ENCODE data around the gene HABP2. TPM values are rescaled to one million over a fixed set of nuclear protein-coding genes. Genes with fewer than 3 reads are reported as not detected.

Gene HABP2
- total RNA-seq, result not detected

DNA sequence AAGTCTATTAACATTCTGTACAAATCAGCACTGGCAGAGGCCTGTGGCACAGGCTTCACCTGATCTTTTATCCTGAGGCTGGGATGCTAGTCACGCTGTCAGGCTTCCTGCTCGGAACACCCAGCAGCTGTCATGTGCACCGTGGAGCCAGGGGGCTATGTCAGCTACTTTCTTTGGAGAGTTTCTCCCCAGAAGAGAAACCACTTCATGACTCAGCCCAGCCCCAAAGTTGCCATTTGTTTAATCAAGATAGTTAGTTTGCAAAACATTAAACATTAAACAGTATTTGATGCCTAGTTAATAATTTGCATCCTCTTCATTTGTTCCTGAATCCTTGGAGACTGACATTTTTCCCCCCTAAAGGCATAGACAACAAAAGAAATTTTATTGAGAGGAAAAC lies at the start of gene HABP2:
HABP2 (plus strand) TSS at position 353 of the 400 bp plus-strand sequence. CDS start 69 bp downstream, outside the sequence.
- no peak within 1 kb of the TSS for H3K4me3 Mint-ChIP-seq
- no peaks in the 10 kb centered on the region for H3K36me3 Mint-ChIP-seq (ENCODE audit: low read depth)
- H3K27me3 Mint-ChIP-seq, result peaks cover 14% of the 10 kb centered on the region
- POLR2A ChIA-PET, result no interaction called here
- no peak for DNase-seq
- CTCF ChIA-PET, result no interaction called here
- H3K4me1 Mint-ChIP-seq, result peaks cover 14% of the 10 kb centered on the region
- H3K9me3 Mint-ChIP-seq, result no peaks in the 10 kb centered on the region
- H3K27ac Mint-ChIP-seq, result no peak within 1 kb of the TSS

DNA sequence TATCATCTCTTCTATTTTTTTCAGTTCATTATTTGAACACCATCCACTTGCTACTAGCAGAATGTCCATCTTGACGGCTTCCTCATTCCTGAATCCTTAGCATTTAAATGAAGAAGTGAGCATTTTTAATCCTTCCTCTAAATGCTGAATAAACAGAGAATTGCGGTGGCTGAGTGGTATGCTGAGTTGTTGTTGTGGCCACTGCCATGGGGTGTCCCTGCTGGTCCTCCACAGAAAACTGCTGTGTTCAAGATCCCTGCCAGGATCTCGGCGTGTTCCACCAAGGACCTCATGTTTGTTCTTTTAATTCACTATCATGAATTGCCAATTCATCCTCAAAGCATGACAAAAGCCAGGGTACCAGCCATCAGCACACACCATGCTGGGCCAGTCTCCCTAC lies 48.9 kb upstream of the HABP2 start:
- H3K27ac Mint-ChIP-seq, result no peak overlapping the region
- H3K4me3 Mint-ChIP-seq, result no peak overlapping the region
- ChIA-PET POLR2A (no interaction called here), CTCF (interaction anchor here (1.0 kb wide), 1 partner anchor 60 kb away, joined by 4 read pairs; no protein-coding TSS in a partner anchor)
- DNase-seq, result no peak
- no peaks in the 10 kb centered on the region for H3K9me3 Mint-ChIP-seq
- peaks cover 4% of the 10 kb centered on the region for H3K27me3 Mint-ChIP-seq
- H3K36me3 Mint-ChIP-seq (ENCODE audit: low read depth), result no peaks in the 10 kb centered on the region
- H3K4me1 Mint-ChIP-seq, result no peaks in the 10 kb centered on the region

DNA sequence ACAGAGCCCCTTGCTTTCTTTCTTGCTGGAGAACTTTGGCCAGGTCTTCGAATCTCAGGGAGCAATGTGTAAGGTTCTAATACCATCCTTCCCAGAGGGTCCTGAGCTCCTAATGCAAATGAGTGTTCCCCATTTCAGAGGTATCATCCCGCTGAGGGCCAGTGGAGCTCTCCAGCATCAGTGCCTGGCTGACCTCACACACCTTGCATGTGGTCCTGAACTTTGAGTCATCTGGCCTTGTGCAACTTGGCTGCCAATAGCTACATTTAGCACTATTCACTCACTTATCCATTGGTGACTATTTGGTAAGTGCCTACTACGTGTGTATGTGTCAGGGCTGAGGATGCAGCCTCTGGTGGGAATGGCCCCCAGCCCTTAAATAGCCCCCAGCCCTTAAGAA lies 48.4 kb upstream of the HABP2 start:
- Mint-ChIP-seq H3K27me3 (peaks cover 4% of the 10 kb centered on the region), H3K4me1 (no peaks in the 10 kb centered on the region), H3K9me3 (no peaks in the 10 kb centered on the region), H3K4me3 (no peak overlapping the region), H3K36me3 (ENCODE audit: low read depth) (no peaks in the 10 kb centered on the region), H3K27ac (no peak overlapping the region)
- ChIA-PET CTCF (interaction anchor here (1.0 kb wide), 1 partner anchor 59 kb away, joined by 4 read pairs; no protein-coding TSS in a partner anchor), POLR2A (no interaction called here)
- no peak for DNase-seq

DNA sequence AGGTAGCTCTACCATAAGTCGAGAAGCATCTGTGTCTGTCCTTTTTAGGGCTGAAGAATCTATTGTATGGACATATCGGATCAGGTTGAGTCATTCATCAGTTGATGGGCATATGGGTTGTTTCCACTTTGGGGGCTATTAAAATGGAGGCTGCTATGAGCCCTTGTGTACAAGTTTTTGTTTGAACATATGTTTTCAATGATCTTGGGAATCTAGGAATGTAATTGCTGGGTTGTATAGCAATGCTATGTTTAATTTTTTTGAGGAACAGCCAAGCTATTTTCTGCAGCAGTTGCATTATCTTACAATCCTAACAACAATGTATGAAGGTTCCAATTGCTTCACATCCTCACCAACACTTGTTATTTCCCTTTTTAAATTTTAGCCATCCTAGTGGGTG lies 46.4 kb upstream of the HABP2 start:
- DNase-seq, result no peak
- peaks cover 6% of the 10 kb centered on the region for H3K27me3 Mint-ChIP-seq
- no peaks in the 10 kb centered on the region for H3K36me3 Mint-ChIP-seq (ENCODE audit: low read depth)
- H3K9me3 Mint-ChIP-seq, result no peaks in the 10 kb centered on the region
- no peak overlapping the region for H3K4me3 Mint-ChIP-seq
- H3K27ac Mint-ChIP-seq, result no peak overlapping the region
- ChIA-PET CTCF (no interaction called here), POLR2A (no interaction called here)
- H3K4me1 Mint-ChIP-seq, result no peaks in the 10 kb centered on the region

DNA sequence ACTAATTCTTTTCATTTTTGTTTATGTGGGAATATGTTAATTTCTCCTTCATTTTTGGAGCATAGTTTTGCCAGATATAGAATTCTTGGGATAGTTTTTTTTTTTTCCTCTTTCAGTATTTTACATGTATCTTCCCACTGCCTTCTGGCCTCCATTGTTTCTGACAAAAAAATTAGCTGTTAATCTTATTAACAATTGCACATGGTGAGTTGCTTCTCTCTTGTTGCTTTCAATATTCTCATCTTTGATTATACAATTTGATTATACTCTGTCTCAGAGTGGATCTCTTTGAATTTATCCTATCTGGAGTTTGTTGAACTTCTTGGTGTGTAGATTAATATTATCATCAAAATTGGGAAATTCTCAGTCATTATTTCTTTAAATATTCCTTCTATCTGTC lies 41.4 kb upstream of the HABP2 start:
- peaks cover 5% of the 10 kb centered on the region for H3K9me3 Mint-ChIP-seq
- H3K4me3 Mint-ChIP-seq, result no peak overlapping the region
- peaks cover 11% of the 10 kb centered on the region for H3K27me3 Mint-ChIP-seq
- ChIA-PET POLR2A (no interaction called here), CTCF (no interaction called here)
- H3K27ac Mint-ChIP-seq, result no peak overlapping the region
- no peaks in the 10 kb centered on the region for H3K4me1 Mint-ChIP-seq
- H3K36me3 Mint-ChIP-seq (ENCODE audit: low read depth), result no peaks in the 10 kb centered on the region
- no peak for DNase-seq

DNA sequence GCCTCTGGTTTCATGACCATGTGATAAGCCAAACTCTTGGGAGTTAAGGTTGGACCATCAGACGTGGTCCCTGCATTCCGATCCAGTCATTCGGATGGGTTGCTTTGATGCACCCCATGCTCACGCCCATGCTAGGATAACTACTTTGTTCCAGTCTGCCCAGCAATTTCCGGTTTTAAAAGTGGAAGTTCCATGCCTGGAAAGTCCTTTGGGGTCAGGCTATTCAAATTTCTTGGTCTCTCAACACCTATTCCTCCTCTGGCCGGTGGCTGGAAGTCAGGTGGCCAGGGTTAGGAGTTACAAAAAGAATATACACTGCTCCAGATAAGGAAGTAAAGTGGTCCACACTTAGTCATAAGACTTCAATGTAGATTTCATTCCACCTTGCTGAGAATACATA lies 37.7 kb upstream of the HABP2 start:
- H3K27me3 Mint-ChIP-seq, result peaks cover 7% of the 10 kb centered on the region
- H3K9me3 Mint-ChIP-seq, result peaks cover 5% of the 10 kb centered on the region
- POLR2A ChIA-PET, result no interaction called here
- H3K27ac Mint-ChIP-seq, result no peak overlapping the region
- H3K4me3 Mint-ChIP-seq, result no peak overlapping the region
- DNase-seq, result no peak
- no peaks in the 10 kb centered on the region for H3K36me3 Mint-ChIP-seq (ENCODE audit: low read depth)
- no peaks in the 10 kb centered on the region for H3K4me1 Mint-ChIP-seq
- CTCF ChIA-PET, result no interaction called here

DNA sequence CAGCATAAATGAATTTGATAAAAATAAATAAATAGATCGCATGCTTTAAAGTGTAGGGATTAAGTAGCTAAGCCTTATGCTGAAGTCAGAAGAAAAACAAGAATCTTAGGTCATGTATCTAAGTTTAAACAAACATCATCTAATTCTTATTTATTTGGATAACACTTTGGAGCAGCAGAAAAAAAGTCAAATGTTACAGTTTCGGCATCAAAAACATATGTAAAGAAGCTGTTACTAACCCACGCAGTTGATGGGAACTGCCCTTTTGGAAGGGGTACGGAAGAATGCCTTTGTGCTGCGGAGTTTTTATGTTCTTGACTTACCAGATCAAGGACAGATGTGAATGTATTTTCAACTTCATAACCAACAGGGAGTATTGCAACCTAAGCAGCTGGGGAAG lies 37.3 kb upstream of the HABP2 start:
- POLR2A ChIA-PET, result no interaction called here

DNA sequence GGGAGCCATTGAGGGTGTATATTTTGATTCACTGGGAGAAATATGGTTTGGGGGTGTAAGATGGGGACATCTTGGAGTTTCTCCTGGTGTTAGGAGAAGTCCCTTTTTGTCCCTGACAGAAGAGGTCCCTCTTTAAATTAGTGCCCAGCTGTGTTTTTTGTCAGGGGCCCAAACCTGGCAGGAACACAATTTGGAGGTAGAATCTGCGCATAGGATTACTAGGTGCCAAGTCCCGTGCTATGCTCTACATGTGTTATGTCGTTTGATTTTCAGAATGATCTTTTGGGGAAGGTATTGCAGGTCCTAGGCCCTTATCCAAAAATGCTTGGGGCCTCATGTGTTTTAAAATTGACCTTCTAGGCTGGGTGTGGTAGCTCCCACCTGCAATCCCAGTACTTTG lies 36.8 kb upstream of the HABP2 start:
- H3K4me3 Mint-ChIP-seq, result no peak overlapping the region
- H3K27me3 Mint-ChIP-seq, result peaks cover 7% of the 10 kb centered on the region
- H3K4me1 Mint-ChIP-seq, result no peaks in the 10 kb centered on the region
- peaks cover 5% of the 10 kb centered on the region for H3K9me3 Mint-ChIP-seq
- no peak for DNase-seq
- CTCF ChIA-PET, result no interaction called here
- POLR2A ChIA-PET, result no interaction called here
- H3K36me3 Mint-ChIP-seq (ENCODE audit: low read depth), result no peaks in the 10 kb centered on the region
- H3K27ac Mint-ChIP-seq, result no peak overlapping the region

More for the DNA sequence above, 37.3 kb upstream of the HABP2 start:
- CTCF ChIA-PET, result no interaction called here
- Mint-ChIP-seq H3K27me3 (peaks cover 7% of the 10 kb centered on the region), H3K4me1 (no peaks in the 10 kb centered on the region), H3K27ac (no peak overlapping the region), H3K4me3 (no peak overlapping the region), H3K36me3 (ENCODE audit: low read depth) (no peaks in the 10 kb centered on the region), H3K9me3 (peaks cover 5% of the 10 kb centered on the region)
- DNase-seq, result no peak

DNA sequence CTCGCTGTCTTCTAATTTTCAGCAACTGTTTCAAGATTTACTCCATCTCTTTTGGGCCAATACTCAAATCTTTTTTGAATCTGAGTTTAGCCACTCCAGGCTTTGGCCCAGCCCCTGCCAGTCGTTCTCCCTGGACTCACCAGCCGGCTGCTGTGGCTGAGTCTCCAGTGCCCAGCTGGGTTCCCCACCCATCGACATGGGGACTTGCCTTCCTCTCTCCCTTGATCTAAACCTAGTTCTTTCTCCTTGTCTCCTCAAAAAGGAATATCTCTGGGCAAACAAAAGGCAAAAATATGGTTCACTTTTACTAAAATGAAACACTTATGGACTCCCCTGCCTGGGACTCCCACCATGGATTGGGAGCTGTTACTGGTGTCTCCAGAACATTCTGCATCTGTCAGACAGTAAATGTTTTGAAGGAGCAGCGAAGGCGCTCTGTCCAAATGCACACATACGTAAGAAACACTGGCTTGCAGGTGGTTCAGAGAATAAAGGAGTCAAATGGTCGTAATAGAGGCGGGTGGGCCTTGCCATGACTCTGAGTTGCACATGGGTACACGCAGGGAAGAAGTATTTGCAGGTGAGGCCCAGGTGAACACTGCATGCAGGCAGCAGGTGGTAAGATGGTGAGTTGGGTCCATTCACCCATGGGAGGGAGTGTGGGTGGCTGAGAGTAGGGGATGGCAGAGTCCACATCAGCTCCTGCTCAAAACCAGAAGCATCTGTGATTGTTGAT lies 35.5 kb upstream of the HABP2 start:
- peaks cover 2% of the 10 kb centered on the region for H3K27me3 Mint-ChIP-seq
- no peak overlapping the region for H3K4me3 Mint-ChIP-seq
- H3K27ac Mint-ChIP-seq, result no peak overlapping the region
- ChIA-PET POLR2A (no interaction called here), CTCF (no interaction called here)
- DNase-seq, result no peak
- H3K9me3 Mint-ChIP-seq, result peaks cover 1% of the 10 kb centered on the region
- H3K4me1 Mint-ChIP-seq, result no peaks in the 10 kb centered on the region
- no peaks in the 10 kb centered on the region for H3K36me3 Mint-ChIP-seq (ENCODE audit: low read depth)

DNA sequence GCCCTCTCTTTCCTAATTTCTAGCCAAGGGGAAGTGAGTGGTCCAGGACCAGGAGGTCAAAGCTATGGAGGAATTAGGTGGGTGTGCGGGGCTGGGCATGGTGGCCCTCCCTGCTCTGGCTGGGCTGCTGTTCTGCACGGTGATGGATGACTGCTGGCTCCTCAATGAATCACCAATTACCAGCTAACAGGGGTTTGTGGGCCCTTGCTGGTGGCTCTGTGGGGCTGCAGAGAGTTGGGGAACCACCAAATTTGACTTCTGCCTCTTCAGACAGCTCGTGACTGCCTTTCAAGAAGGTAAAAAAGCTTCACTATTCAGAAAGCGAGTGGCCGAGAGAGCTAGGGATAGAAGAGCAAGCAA lies 35.0 kb upstream of the HABP2 start:
- no peak overlapping the region for H3K4me3 Mint-ChIP-seq
- no peaks in the 10 kb centered on the region for H3K36me3 Mint-ChIP-seq (ENCODE audit: low read depth)
- DNase-seq, result no peak
- H3K27ac Mint-ChIP-seq, result no peak overlapping the region
- ChIA-PET CTCF (no interaction called here), POLR2A (no interaction called here)
- peaks cover under 1% of the 10 kb centered on the region for H3K9me3 Mint-ChIP-seq
- H3K27me3 Mint-ChIP-seq, result peaks cover 2% of the 10 kb centered on the region
- no peaks in the 10 kb centered on the region for H3K4me1 Mint-ChIP-seq

DNA sequence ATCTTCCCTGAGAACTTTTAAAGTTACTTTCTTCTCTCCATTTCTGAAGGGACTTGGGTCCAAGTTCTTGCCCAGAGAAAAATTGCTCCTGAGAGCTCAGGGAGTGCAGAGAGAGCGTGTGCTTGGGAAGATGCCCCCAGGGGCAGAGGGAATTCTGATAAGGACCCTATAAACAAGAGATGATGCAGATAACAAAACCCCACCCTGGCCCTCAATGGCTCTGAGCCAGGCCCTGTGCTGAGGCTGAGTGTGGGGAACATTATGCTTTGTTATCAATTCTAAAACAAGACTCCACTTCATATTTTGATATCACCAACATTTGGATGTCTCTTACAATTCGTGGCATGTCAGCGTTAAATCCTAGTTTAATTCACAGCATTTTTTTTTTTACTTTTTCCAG lies 34.4 kb upstream of the HABP2 start:
- no peak overlapping the region for H3K4me3 Mint-ChIP-seq
- ChIA-PET CTCF (no interaction called here), POLR2A (no interaction called here)

DNA sequence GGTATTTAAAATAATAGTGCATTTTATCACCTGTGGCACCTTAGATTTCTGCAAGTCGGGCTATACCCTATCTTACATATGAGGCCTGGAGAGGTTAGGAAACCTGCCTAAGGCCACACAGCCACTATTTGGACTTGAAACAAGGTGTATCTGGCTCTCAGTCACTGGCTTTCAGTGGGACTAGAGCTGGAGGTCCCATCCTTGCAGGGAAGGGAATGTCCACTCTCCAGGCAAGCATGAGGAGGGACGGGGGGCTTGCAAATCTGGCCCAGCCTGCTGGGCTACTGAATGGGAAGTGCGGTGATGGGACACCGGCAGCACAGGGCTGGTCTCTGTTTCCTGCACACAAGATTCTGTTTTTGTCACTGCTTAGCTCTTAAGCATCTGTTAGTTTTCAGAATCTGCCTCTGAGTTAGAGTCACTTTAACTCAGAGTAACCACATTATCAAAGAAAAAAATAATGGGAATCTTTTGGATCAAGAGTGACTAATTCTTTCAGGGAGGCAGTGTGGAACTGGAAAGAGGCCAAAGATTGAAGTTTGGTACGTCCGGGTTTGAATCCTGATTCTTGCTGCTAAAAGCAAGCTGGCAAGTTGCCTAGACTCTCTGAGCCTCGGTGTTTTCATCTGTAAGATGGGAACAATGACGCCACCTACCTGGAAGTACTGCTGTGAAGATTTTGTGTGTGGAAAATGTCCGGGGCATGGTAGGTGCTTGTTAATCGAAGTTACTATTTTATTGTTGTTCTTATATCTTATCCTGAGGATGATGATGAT lies 33.8 kb upstream of the HABP2 start:
- Mint-ChIP-seq H3K27ac (no peak overlapping the region), H3K27me3 (no peaks in the 10 kb centered on the region), H3K36me3 (ENCODE audit: low read depth) (no peaks in the 10 kb centered on the region), H3K9me3 (no peaks in the 10 kb centered on the region), H3K4me1 (no peaks in the 10 kb centered on the region), H3K4me3 (no peak overlapping the region)
- CTCF ChIA-PET, result no interaction called here
- DNase-seq, result no peak
- POLR2A ChIA-PET, result no interaction called here

More for the DNA sequence above, 34.4 kb upstream of the HABP2 start:
- Mint-ChIP-seq H3K27ac (no peak overlapping the region), H3K36me3 (ENCODE audit: low read depth) (no peaks in the 10 kb centered on the region), H3K27me3 (peaks cover 2% of the 10 kb centered on the region), H3K9me3 (no peaks in the 10 kb centered on the region), H3K4me1 (no peaks in the 10 kb centered on the region)
- DNase-seq, result no peak

DNA sequence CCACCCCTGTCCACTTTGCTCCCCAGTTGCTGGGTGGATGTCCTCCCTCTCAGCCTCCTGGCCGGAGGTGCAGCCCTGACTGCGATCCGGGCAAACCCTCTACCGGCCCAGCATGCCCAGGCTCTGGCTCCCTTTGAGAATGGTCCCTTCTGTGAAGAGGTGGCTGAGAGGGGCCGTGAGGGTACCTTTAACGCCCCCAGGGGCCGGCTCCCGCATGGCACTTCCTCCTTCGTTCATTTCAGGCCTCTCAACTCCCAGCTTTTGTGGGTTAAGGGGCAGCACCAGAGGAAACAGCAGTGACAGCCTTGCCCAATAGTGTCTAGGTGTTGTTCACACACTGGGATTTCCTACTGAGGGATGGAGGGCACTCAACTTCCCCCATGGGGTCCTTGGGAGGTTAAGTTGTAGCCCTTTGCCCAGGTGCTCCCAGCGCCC lies 33.2 kb upstream of the HABP2 start:
- Mint-ChIP-seq H3K9me3 (no peaks in the 10 kb centered on the region), H3K27me3 (no peaks in the 10 kb centered on the region), H3K27ac (no peak overlapping the region), H3K4me1 (no peaks in the 10 kb centered on the region), H3K4me3 (no peak overlapping the region), H3K36me3 (ENCODE audit: low read depth) (no peaks in the 10 kb centered on the region)
- DNase-seq, result no peak
- ChIA-PET CTCF (no interaction called here), POLR2A (no interaction called here)

DNA sequence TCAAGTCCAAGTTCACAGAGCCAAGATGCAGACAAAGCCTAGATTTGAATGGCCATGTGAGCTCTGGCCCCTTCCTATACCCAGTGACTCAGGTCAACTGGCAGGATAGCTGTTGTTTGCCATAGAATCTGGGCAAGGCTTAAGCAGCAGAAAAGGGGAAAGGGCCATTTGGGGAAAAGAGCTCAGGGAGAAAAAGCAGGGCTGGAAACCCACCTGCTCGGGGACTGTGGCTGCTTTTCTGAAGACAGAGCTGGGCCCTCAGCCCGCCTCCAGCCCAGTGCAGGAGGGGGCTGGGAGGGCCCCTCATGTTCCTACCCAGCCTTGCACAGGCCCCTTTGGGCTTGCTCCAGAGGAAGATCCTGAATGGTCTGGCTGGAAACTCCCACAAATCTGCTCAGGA lies 32.6 kb upstream of the HABP2 start:
- Mint-ChIP-seq H3K27me3 (no peaks in the 10 kb centered on the region), H3K4me3 (no peak overlapping the region), H3K9me3 (no peaks in the 10 kb centered on the region), H3K4me1 (no peaks in the 10 kb centered on the region), H3K36me3 (ENCODE audit: low read depth) (no peaks in the 10 kb centered on the region), H3K27ac (no peak overlapping the region)
- CTCF ChIA-PET, result interaction anchor here (1.7 kb wide), 1 partner anchor 43 kb away, joined by 6 read pairs; no protein-coding TSS in a partner anchor
- DNase-seq, result no peak
- POLR2A ChIA-PET, result no interaction called here

All from activated CD4-positive, alpha-beta memory T cell treated with anti-CD3 and anti-CD28 coated beads, Interleukin-2, amount 10 ng/mL, durations not matched to agents 7 days and 5 days (primary cell).